NK-92 (cell line): ENCODE results near the gene FBRSL1.
"Not testable (repeated sequence)": the region's sequence is repeated elsewhere in the genome, so short reads cannot be mapped to it uniquely, and the experiment has no call there.

Experiments
- DNase-seq: peaks from one replicate; lab custom pipeline; 2025; ENCODE audit not compliant: unreplicated experiment; lab: John Stamatoyannopoulos, UW

FBRSL1 gene

DNA sequence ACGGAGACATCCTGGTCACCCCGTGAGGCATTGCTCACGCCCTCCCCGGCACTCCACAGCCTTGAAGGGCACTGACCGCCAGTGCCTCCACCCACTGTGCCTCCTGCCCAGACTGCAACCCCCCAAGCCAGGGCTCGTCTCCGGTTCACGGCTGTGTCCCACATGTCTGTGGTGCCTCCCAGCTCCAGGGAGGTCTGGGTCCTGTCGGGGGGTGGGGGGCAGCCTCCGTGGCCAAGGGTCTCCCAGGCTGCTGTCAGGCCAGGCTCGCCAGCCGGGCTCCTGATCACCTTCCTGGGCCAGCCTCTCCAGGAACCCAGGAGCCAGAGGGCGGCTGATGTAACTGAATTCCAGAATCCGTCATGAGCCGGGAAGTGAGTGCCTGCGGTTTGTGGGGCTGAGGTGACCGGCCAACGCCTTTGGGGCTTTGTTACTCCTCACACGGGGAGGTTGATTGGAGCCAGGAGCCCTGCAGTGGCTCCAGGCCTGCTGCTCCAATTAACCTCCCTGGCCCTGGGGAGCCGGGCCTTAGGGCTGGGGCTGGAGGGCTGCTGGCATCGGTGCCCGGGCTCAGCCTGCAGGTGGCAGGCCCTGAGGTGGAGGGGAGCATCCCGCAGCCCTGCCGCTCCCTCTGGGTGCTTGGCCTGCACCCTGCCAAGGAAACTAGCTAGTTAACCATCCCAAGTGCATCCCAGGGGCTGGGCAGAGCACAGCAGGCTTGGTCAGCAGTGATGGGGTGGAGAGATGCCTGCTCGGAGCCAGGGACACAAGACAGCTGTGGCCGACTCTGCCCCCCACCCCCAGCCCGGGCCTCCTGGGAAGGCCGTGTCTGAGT is 36.4 kb upstream of the FBRSL1 start:
- no peak for DNase-seq

DNA sequence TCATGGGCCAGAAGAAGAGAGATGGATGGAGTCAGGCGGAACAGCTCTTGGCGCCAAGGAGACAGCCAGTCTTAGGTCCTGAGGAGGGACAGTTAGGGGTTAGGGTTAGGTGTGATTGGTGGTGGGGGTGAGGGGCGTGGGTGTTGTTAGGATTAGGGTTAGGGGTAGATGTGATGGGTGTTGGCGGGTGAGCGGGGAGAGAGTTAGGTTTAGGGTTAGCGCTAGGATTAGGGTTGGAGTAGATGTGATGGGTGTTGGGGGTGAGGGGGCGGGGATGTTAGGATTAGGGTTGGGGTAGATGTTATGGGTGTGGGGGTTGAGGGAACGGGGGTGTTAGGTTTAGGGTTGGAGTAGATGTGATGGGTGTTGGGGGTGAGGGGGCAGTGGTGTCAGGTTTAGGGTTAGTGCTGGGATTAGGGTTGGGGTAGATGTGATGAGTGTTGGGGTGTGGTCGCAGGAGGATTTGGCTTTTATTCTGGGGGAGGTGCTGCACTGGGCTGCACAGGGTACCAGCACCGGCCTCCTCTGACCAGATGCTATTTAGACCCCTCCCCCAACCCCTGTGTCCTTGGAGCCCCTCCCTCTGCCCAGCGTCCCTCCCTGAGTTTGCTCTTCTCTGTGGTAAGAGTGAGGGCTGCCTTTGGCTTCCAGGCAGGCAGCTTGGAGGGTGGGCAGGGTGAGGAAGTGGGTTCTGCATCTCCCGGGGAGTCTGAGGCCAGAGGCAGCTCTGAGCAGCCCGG is 35.6 kb upstream of the FBRSL1 start:
- no peak for DNase-seq

DNA sequence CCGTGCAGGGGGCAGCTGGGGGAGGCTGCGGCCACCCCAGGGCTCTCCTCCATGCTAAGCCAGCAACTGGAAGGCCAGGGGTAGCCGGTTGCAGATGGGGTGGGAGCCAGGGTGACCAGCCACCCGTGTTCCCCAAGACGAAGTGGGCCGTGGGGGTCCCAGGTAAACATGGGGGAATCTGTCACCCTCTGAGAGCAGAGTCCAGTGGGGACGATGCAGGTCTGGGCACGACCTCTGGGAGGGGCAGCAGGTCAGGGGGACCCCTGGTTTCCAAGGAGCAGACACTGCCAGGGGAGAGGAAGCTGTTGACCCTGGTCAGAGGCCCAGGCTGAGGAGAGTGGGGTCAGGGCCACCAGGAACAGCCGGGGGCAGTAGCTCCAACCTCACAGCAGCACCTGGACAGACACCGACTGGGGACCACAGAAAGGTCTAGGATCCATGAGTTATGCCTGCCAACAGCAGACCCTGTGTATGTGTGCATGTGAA is 35.0 kb upstream of the FBRSL1 start:
- no peak for DNase-seq

DNA sequence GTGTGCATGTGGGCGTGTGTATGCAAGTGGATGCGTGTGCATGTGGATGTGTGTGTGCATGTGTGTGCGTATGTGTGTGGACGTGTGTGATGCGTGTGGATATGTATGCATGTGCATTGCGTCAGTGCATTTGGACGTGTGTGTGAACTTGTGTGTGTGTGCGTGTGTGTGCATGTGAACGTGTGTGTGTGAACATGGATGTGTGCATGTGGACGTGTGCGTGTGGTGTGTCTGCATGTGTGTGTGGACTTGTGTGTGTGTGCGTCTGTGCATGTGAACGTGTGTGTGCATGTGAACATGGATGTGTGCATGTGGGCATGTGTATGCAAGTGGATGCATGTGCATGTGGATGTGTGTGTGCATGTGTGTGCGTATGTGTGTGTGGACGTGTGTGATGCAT is 34.4 kb upstream of the FBRSL1 start:
- DNase-seq: no peak

DNA sequence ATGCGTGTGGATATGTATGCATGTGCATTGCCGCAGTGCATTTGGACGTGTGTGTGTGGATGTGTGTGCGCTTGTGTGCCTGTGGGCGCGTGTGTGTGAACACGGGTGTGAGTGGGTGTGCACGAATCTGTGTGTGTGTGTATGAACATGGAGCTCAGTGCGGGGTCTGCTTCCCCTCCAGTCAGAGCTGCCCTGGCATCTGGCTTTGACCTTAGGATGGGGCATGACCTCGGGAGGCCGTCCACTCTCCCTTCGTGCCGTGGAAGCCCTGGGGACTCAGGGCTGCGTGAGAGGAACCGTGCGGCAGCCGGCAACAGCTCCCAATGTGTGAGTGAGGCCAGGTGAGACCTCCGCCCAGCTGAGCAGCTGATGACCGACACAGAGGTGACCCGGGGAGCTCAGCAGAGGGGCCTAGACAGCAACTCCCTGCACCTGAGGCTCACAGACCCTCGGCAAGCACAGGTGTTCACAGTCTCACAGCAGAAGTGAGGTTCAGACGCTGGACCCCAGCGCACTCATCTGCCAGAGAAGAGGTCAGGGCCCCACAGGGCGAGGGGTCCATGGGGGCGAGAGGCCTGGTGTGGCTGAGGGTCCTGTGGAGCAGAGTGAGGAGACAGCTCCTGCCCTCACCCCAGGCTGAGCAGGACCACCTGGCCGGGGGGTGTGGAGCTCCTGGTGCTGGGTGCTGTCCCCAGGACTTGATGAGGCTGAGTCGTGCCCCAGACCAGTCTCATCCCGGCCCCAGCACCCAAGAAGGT is 33.6 kb upstream of the FBRSL1 start:
- DNase-seq: no peak

DNA sequence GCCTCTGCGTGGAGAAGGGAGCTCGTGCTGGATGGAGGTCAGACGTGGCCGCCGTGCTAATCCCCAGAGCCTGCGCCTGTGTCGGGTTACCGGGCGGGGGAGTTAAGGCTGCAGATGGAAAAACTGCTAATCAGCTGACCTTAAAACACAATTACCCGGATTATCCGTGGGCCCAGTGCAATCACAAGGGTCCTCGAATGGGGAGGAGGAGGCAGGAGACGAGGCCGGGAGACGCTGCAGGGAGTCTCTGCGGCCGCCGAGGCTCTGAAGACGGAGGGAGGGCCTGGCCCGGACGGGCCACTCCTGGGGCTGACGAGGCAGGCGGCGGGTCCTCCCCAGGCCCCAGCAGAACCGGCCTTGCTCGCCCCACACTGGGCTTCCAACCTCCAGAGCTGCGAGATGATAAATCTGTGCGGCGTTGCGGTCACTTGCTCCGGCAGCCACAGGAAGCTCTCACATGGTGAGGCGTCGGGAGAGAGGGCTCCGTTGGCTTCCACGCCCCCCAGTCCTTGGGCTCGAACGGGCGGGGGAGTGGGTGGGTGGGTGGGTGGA is 32.9 kb upstream of the FBRSL1 start:
- no peak for DNase-seq

DNA sequence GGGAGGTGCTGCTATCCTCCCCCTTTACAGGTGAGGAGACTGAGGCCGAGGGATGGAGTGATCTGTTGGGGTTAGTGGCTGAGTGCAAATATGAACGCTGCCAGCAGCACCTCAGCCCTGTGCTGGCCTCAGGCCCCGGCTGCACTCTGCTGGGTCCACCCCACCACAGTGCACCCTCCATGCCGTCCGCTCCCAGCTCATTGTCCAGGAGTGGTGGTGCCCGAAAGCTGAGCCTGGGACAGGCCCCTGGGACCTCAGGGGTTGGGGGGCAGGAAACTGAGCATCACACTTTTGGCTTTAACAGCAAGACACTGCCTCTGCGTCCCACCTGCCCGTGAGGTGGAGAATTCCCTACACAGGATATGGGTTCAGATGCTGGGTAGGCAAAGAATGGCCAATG is 31.5 kb upstream of the FBRSL1 start:
- no peak for DNase-seq

DNA sequence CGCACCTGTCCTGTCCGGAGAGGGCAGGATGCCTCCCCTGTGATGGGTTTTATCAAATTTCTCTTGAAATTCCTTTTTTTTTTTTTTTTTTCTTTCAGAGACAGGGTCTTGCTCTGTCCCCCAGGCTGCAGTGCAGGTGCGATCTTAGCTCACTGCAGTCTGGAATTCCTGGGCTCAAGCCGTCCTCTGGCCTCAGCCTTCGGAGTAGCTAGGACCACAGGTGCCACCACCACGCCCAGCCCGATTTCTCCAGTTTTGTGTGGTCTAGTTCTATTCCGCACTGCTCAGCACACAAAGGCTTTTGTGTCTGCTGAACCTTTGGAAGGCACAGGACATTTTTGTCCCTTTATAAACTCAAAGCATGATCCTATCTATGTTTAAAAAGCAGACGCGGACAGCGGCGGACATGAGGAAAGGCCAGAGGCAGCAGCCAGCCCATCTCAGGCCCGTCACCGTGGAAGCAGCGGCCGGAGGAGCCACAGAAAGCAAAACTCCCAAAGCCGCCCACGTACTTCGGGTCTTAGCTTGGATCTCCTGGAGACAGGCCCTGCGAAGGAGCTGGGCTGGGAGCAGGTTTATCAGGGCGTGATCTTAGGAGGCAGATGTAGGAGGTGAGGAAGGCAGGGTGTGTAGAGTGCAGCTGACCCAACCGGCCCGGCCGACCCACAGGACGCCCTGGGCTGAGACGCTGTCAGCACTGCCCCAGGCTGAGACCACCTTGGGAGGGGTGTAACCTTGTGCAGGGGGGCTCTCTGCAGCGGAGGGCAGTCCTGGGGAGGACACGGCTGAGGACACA is 30.9 kb upstream of the FBRSL1 start:
- no peak for DNase-seq

DNA sequence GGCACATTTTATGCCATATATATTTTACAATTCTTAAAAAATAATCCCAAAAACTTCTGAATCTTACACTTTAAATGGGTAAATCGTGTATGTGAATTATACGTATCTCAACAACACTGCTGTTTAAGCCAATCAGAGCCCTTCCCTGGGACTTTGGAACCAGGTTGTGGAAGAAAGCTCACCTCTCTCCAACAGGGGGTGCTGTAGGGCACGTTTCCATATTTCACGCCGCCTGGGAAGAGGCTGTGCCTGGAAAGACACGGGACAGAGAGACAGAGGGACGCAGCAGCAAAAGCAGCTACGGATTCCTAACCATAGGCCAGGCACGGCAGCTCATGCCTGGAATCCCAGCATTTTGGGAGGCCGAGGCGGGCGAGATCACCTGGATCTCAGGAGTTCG is 29.4 kb upstream of the FBRSL1 start:
- no peak for DNase-seq

DNA sequence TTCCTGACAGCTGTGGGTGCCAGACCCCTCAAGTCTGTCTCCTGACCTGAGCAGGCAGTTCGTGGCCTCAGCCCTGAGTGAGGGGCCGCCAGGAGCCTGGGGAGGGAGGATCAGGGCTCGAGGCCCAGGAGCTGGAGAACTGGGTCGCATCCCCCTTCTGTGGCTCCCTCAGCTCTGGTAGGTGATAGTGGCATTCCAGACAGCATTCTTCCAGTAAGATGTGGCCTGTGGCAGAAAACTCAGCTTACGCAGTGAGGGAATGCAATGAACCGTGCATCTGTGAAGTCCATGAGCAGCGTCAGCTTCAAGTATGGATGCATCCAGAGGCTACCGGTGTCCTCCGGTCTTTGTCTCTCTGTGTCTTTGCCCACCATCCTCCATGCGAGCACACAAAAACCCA is 28.4 kb upstream of the FBRSL1 start:
- no peak for DNase-seq

DNA sequence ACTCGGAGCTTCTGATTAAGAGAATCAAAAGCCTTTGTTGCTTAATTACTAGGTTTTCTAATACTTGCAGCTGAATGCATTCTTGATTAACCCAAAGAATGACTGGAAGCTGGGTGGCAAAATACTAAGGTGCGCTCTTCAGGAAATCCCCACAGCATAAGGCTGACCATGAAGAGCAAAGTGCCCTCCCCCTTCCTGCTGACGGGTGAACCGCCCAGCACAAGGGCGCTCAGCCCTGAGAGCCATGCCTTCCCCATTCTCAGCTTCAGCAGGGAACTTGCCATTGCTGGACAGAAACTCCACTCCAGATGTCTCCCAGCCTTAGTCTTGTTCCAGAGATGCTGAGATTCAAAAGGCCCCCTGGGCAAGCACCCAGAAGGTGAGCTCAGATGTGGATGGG is 27.2 kb upstream of the FBRSL1 start:
- no peak for DNase-seq

DNA sequence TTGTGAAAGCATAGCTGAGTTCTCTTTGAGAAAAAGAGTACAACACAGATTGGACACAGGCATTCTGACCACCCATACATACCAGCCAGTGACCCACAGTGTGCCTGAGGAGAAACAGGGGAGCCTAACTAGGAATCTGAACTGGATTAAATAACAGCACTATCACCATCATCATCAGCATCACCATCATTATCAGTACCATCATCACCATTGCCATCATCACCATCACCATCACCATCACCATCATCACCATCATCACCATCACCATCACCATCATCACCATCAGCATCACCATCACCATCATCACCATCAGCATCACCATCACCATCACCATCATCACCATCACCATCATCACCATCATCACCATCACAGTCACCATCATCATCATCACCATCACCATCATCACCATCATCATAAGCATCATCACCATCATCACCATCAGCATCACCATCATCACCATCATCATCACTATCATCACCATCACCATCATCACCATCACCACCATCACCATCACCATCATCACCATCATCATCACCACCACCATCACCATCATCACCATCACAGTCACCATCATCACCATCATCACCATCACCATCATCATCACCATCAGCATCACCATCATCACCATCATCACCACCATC is 26.5 kb upstream of the FBRSL1 start:
- DNase-seq: not testable (repeated sequence)

DNA sequence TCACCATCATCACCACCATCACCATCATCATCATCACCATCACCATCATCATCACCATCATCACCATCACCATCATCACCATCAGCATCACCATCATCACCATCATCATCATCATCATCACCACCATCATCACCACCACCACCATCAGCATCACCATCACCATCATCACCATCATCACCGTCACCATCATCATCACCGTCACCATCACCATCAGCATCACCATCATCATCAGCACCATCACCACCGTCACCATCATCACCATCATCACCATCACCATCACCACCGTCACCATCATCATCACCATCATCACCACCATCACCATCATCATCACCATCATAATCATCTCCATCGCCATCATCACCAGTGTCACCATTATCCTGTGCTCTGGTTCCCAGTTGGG is 25.6 kb upstream of the FBRSL1 start:
- not testable (repeated sequence) for DNase-seq

DNA sequence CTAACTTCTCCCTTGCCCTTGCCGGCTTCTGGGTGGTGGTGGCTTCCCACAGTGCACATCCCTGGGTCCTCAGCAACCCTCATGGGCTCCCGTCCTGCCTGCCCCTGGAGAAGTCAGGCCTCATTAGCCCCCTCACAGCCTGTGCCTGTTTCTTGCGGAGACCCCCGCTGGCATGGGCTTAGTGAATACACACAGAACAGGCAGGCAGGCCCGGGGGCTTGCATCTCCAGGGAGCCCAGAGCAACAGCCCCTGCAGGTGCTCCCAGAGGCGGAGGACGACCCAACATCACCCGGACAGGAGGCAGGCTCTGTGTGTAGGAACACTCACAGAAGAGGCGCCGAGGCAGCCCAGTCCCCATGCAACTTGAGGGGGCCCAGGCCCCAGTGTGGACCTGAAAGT is 25.1 kb upstream of the FBRSL1 start:
- DNase-seq: no peak

DNA sequence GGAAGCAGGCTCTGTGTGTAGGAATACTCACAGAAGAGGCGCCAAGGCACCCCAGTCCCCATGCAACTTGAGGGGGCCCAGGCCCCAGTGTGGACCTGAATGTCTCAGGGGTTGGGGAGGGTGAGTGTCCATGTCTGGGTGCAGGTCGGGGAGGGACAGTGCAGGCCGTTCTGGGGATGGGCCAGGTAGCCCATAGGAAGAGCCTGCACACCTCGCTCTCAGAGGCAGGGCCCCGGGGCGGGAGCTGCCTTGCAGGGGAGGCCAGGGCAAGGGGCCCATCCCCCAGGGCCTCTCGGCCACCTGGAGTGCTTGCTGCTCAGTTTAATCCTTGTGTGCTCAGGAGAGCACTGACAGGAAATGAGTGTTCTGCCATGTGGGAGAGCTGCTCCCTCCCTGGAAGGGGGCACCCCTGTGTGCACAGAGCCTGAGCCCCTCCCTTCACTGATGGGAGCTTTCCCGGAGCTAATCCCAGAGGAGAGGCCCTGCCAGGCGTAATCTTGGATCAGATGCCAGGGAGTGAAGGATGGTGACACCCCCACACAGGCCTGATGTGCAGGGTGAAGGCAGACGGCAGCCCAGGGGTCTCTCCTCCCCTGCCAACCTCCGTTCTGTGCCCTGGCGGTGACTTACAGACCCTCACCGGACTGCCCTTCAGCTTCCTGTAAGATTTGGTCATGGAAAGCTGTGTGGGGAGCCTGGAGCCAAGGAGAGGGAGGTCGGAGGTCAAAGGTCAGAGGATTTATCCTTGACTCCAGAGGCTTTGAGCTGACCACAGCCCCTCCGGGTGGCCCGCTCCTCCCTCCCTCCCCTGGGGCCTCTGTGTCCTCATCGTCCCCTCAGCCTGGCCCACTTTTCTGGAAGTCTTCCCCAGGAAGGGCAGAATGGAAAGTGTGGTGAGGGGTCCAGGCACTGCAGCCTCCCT is 24.4 kb upstream of the FBRSL1 start:
- no peak for DNase-seq

DNA sequence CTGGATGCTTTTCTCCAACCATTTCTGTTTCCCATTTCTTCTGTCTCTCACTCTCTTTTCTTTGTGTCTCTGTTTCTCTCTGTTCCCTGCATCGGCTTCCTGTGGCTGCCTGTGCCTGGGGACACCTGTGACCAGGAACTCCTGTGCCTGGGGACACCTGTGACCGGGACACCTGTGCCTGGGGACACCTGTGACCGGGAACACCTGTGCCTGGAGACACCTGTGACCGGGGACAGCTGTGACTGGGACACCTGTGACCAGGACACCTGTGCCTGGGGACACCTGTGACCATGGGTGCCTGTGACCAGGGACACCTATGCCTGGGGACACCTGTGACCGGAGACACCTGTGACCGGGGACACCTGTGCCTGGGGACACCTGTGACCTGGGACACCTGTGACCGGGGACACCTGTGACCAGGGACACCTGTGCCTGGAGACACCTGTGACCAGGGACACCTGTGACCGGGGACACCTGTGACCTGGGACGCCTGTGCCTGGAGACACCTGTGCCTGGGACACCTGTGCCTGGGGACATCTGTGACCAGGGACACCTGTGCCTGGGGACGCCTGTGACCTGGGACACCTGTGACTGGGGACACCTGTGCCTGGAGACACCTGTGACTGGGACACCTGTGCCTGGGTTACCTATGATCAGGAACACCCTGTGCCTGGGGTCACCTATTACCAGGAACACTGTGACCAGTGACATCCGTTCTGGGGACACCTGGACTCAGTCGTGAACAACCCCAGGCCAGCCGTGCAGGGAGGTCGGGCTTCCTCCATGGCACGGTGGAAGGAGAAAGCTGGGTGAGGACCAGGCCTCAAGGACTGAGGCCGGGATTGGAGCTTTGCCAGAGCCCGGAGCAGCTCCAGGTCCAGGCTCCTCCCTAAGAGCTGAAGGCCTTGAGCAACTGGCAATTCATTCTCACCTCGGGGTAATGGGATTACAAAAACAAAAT is 23.4 kb upstream of the FBRSL1 start:
- no peak for DNase-seq

DNA sequence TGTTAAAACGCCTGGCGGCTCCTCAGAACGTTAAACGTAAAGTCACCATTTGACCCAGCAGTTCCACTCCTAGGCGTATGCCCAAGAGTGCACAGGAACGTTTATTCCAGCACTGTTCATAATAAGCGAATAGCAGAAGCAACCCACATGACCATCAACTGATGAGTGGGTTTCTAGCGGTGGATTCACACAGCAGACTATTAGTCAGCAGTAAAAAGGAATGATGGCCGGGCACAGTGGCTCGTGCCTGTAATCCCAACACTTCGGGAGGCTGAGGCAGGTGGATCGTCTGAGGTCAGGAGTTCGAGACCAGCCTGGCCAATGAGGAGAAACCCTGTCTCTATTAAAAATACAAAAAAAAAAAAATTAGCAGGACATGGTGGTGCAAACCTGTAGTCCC is 22.4 kb upstream of the FBRSL1 start:
- no peak for DNase-seq

DNA sequence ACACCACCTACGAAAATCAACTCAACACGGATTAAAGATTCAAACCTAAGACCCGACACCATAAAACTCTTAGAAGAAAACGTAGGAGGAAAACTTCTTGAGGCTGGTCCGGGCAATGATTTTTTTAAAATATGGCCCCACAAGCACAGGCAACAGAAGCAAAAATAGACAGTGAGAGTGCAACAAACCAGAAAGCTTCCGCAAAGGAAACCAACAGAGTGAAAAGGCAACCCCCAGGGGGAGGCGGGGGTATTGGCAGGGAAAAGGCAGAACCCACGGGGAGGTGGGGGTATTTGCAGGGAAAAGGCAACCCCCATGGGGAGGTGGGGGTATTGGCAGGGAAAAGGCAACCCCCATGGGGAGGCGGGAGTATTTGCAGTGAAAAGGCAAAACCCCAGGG is 20.5 kb upstream of the FBRSL1 start:
- no peak for DNase-seq
